SJCRH30 (cell line): ENCODE data around the gene CCNY. TPM values are rescaled to one million over a fixed set of nuclear protein-coding genes. Genes with fewer than 3 reads are reported as not detected.
"Not testable (repeated sequence)": the region's sequence is repeated elsewhere in the genome, so short reads cannot be mapped to it uniquely, and the experiment has no call there.

Source experiments
- DNase-seq, 2 experiments: peaks; one replicate each; pipeline ENCODE4 v3.0.0-alpha.2; 2015 to 2020
- H3K27ac ChIP-seq: fragments of 250-450 bp; sonication (Bioruptor Pico); 2 replicates; pipeline ENCODE4 v1.5.1; 2020; ENCODE audit warnings: mild to moderate bottlenecking, moderate library complexity
- H3K27me3 ChIP-seq: fragments of 250-450 bp; sonication (Bioruptor Pico); 2 replicates; pipeline ENCODE4 v1.5.1; 2020; ENCODE audit warnings: mild to moderate bottlenecking, moderate library complexity
- H3K36me3 ChIP-seq: fragments of 250-450 bp; sonication (Bioruptor Pico); 2 replicates; pipeline ENCODE4 v1.5.1; 2020; ENCODE audit warnings: mild to moderate bottlenecking, moderate library complexity
- H3K4me1 ChIP-seq: fragments of 250-450 bp; sonication (Bioruptor Pico); 2 replicates; pipeline ENCODE4 v1.5.1; 2020; ENCODE audit warnings: mild to moderate bottlenecking, moderate library complexity
- H3K4me3 ChIP-seq: fragments of 250-450 bp; sonication (Bioruptor Pico); 2 replicates; pipeline ENCODE4 v1.5.1; 2020; ENCODE audit warnings: mild to moderate bottlenecking, moderate library complexity
- H3K9me3 ChIP-seq: fragments of 250-450 bp; sonication (Bioruptor Pico); replicated peaks from 2 replicates; pipeline ENCODE4 v1.5.1; 2020; ENCODE audit warnings: mild to moderate bottlenecking, moderate library complexity
- total RNA-seq: library from RNA; depleted of rRNA; stranded (reverse); fragments of >200 nt; shearing (Covaris generic); gene quantifications from 2 replicates; pipeline ENCODE4 v1.2.3, GENCODE V29; 2014

CCNY gene
- total RNA-seq, 1 experiment from 2014 or later, result 47.2 TPM

DNA sequence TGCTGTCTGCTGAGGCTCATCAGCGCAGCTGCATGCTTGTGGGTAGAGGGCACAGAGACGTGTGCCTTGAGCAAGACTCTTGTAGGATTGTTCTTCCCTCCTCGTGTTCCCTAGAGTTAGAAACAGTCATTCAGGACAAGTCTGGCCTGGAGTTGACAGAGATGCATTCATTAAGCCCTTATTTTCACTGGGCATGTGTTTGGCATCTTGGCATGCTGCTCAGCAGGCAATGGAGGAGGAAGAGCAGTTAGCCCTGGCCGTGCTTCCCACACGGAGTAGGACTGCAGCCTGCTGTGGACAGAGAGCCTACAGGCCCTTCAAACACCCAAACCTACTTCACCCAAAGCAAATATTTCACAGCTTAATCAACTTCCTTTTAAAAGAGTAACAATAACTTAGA is 195.8 kb downstream of the CCNY start:
- H3K27me3 ChIP-seq, result no peaks in the 10 kb centered on the region
- no peak overlapping the region for H3K27ac ChIP-seq
- no peak overlapping the region for H3K4me3 ChIP-seq
- no peak for DNase-seq
- peaks cover 45% of the 10 kb centered on the region for H3K36me3 ChIP-seq
- H3K9me3 ChIP-seq, result no peaks in the 10 kb centered on the region
- no peaks in the 10 kb centered on the region for H3K4me1 ChIP-seq

DNA sequence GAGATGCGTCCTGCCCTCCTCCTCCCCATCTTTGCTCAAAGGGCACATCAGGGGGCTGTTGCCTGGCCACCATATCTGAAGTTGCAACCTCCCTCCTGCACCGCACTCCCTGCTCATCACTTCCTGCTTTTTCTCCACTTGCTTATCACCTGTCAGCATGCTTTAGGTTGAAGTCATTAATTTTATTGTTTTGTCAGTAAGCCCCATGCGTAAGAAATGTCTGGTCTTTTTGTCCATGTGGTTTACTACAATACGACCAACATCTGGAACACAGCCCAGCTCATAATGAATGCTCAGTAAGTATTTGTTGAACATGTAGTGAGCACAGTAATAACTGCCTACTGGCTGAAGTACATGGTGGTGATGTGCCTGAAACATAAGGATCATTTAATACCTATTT is 197.3 kb downstream of the CCNY start:
- peaks cover 51% of the 10 kb centered on the region for H3K36me3 ChIP-seq
- no peak for DNase-seq
- H3K27ac ChIP-seq, result no peak overlapping the region
- no peaks in the 10 kb centered on the region for H3K4me1 ChIP-seq
- no peak overlapping the region for H3K4me3 ChIP-seq
- no peaks in the 10 kb centered on the region for H3K27me3 ChIP-seq
- no peaks in the 10 kb centered on the region for H3K9me3 ChIP-seq

DNA sequence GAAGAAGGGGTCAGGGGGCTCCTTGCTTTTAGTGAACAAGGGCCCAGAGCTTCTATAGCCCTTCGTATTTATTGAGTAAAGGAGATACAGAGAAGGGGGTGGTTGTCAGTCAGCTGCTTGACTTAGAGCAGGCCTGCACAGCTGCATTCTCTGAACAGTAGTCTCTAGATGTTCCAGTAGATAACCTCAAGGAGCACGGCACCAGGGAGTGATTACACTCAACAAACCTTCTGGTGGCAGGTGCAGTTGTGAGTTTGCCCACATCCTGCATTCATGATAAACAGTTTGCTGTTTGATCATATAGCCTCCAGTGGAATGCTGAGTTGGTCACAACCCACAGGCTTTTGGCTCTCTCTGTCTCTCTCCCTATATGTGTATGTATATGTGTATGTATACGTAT is 198.8 kb downstream of the CCNY start:
- H3K27me3 ChIP-seq, result no peaks in the 10 kb centered on the region
- no peak for DNase-seq
- no peaks in the 10 kb centered on the region for H3K4me1 ChIP-seq
- no peak overlapping the region for H3K4me3 ChIP-seq
- H3K9me3 ChIP-seq, result no peaks in the 10 kb centered on the region
- peaks cover 58% of the 10 kb centered on the region for H3K36me3 ChIP-seq
- no peak overlapping the region for H3K27ac ChIP-seq

DNA sequence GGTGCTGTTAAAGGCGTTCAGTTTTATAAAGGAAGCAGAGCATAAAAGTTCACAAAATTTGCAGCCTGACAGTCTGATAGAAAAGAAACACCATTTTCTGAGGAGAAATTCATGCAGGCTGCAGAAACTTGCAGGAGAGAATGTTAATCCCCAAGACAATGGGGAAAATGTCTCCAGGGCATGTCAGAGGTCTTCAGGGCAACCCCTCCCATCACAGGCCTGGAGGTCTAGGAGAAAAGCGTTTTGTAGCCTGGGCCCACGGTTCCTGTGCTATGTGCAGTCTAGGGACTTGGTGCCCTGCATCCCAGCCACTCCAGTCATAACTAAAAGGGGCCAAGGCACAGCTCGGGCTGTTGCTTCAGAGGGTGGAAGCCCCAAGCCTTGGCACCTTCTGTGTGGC is 200.5 kb downstream of the CCNY start:
- DNase-seq, result no peak
- H3K27me3 ChIP-seq, result no peaks in the 10 kb centered on the region
- no peaks in the 10 kb centered on the region for H3K9me3 ChIP-seq
- no peak overlapping the region for H3K4me3 ChIP-seq
- H3K36me3 ChIP-seq, result peaks cover 46% of the 10 kb centered on the region
- H3K4me1 ChIP-seq, result no peaks in the 10 kb centered on the region
- no peak overlapping the region for H3K27ac ChIP-seq

DNA sequence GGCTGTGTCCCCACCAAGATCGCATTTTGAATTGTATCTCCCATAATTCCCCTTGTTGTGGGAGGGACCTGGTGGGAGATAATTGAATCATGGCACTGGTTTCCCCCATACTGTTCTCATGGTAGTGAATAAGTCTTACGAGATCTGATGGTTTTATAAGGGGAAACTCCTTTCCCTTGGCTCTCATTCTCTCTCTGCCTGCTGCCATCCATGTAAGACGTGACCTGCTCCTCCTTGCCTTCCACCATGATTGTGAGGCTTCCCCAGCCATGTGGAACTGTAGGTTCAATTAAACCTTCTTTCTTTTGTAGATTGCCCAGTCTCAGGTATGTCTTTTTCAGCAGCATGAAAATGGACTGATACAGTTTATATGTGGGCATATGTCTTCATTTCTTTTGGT is 201.6 kb downstream of the CCNY start:
- H3K27ac ChIP-seq, H3K9me3 ChIP-seq, H3K4me1 ChIP-seq, H3K27me3 ChIP-seq, H3K4me3 ChIP-seq, DNase-seq: not testable (repeated sequence)
- H3K36me3 ChIP-seq, result peaks cover 47% of the 10 kb centered on the region

DNA sequence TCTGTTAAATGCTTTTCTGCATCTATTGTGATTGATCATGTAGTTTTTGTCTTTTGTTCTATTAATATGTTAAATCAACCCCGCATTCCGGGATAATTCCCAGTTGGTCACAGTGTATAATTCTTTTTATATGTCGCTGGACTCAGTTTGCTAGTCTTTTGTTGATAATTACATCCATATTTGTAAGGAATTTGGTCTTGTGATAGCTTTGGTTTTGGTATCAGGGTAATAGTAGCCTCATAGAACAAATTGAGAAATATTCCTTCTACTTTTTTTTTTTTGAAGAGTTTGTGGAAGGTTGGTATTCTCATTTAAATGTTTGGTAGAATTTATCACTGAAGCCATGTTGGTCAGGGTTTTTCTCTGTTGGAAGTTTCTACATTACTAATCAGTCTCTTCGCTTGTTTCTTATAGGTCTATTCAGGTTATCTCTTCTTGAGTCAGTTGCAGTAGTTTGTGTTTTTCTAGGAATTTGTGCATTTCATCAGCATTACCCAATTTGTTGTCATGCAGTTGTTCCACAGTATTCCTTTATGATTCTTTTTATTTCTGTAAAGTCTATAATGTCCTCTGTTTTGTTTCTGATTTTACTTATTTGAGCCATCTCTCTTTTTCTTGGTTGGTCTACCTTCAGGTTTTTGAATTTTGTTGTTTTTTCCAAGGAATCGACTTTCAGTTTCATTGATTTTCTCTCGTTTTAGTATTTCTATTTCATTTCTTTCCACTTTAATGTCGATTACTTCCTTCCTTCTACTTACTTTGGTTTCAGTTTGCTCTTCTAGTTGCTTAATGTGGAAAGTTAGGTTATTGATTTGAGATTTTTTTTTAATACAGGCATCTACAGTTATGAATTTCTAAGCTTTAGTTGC is 204.2 kb downstream of the CCNY start:
- no peak overlapping the region for H3K4me3 ChIP-seq
- DNase-seq, result no peak
- H3K36me3 ChIP-seq, result peaks cover 24% of the 10 kb centered on the region

DNA sequence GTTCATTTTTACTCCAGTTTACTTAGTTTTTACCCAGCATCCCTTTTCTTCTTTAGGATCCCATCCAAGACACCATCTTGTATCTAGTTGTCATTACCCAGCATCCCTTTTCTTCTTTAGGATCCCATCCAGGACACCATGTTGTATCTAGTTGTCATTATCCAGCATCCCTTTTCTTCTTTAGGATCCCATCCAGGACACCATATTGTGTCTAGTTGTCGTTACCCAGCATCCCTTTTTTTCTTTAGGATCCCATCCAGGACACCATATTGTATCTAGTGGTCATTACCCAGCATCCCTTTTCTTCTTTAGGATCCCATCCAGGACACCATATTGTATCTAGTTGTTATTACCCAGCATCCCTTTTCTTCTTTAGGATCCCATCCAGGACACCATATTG is 205.4 kb downstream of the CCNY start:
- Histone ChIP-seq H3K4me3 (no peak overlapping the region), H3K27ac (no peak overlapping the region), H3K4me1 (no peaks in the 10 kb centered on the region), H3K9me3 (0 out of 2 replicates have a peak, but pooled peaks cover 2% of the 10 kb centered on the region), H3K36me3 (peaks cover 16% of the 10 kb centered on the region), H3K27me3 (no peaks in the 10 kb centered on the region)
- no peak for DNase-seq

More for the DNA sequence above, 204.2 kb downstream of the CCNY start:
- H3K27ac ChIP-seq, result no peak overlapping the region
- no peaks in the 10 kb centered on the region for H3K27me3 ChIP-seq
- 0 out of 2 replicates have a peak, but pooled peaks cover 2% of the 10 kb centered on the region for H3K9me3 ChIP-seq
- no peaks in the 10 kb centered on the region for H3K4me1 ChIP-seq

DNA sequence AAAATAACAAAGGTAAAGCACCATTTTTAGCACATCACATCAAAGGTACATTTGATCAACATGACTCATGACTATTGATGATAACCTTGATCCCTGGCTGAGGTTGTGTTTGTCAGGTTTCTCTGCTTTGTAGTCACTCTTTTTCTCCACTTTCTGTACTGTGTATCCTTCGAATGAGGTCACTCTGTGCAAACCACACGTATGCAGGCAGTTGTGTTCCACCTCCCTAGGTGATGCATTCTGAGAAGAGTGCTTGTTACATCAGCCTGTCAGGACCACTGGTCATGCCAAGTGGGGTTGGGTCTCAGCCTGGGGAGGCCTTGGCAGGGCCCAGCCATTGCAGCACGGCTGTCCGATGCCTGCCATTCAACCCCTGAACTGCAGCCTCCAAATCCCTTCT is 206.0 kb downstream of the CCNY start:
- Histone ChIP-seq H3K27me3 (no peaks in the 10 kb centered on the region), H3K27ac (no peak overlapping the region), H3K4me3 (no peak overlapping the region), H3K9me3 (0 out of 2 replicates have a peak, but pooled peaks cover 2% of the 10 kb centered on the region), H3K36me3 (peaks cover 16% of the 10 kb centered on the region), H3K4me1 (no peaks in the 10 kb centered on the region)
- DNase-seq, result no peak

DNA sequence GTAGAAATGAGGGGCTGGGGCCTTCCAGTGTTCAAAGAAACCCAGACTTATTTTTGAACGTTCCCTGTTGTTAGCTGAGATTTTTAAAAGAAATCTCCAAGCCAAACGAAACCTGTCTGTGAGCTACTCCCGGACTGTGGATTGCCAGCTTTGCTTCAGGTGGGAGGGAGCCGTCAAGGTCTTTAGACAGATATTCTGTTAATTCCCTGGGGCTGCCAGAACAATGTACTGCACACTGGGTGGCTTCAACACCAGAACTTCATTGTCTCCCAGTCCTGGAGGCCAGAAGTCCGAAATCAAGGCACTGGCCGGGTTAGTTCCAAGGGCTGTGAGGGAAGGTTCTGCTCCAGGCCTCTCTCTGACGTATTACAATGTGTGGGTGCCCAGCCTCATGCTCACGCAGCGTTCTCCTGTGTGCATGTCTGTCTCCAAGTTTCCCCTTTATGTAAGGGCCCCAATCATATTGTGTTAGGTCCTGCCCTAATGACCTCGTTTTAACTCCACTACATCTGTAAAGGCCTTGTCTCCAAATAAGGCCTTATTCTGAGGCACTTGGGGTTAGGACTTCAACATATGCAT is 208.9 kb downstream of the CCNY start:
- no peak for DNase-seq
- H3K27ac ChIP-seq, result no peak overlapping the region

DNA sequence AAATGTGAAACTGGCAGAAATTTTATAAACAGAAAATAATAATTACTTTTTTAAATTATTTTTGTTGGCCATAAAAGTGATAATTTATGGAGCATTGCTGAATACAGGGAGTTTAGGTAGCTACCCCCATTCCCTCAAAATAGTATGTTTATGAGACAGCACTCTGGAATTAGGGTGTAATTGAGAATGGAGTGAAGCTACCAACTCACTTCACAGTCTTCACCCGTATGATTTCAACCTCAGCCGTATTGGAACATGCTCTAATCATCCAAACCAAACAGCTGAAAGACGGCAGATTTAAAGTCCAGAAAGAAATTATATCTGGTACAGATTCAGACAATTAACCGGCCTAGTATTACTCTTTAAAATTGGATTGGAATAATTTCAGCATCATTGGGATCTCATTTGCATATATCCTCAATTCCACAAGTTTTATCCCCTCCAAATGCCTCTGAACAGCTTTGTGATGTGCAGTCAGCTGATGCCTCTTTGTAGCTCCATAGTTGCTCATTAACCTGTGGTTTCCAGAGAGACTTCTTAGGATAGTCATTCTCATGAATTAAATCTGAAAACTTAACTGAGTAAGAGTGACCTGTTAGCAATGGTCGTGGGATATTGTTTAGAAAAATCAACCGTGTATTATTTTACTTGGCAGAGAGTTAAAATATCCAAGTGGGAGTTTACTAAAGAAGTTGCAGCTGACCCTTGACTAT is 209.7 kb downstream of the CCNY start:
- Histone ChIP-seq H3K9me3 (0 out of 2 replicates have a peak, but pooled peaks cover 2% of the 10 kb centered on the region), H3K36me3 (peaks cover 4% of the 10 kb centered on the region; the same call in 1 of the 2 replicates), H3K4me3 (no peak overlapping the region), H3K27ac (no peak overlapping the region), H3K4me1 (no peaks in the 10 kb centered on the region), H3K27me3 (no peaks in the 10 kb centered on the region)
- no peak for DNase-seq

More for the DNA sequence above, 208.9 kb downstream of the CCNY start:
- H3K4me1 ChIP-seq, result no peaks in the 10 kb centered on the region
- H3K4me3 ChIP-seq, result no peak overlapping the region
- H3K9me3 ChIP-seq, result 0 out of 2 replicates have a peak, but pooled peaks cover 2% of the 10 kb centered on the region
- H3K27me3 ChIP-seq, result no peaks in the 10 kb centered on the region
- peaks cover 4% of the 10 kb centered on the region; the same call in 1 of the 2 replicates for H3K36me3 ChIP-seq

DNA sequence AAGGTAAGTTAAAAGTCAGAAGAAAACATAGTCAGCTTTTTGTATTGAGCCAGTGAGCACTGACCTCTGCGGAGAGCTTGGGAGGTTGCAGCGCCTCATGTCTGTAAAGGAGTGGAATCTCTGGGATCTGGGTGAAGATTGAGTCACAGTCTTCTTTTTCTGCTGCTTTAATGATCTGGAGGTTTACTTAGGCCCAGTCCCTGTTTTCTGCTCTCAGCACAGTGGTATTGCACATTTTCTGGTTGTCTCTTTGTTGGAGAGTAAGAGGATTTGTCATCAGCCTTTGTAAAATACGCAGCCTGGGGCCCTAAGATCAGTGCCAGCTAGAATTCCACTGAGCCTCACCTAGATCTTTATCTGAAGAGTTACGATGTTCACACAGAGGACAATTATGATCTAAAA is 210.5 kb downstream of the CCNY start:
- H3K4me3 ChIP-seq, result no peak overlapping the region
- H3K9me3 ChIP-seq, result 0 out of 2 replicates have a peak, but pooled peaks cover 2% of the 10 kb centered on the region
- peak in 1 of 2 experiments; percentile 16 for DNase-seq
- H3K4me1 ChIP-seq, result no peaks in the 10 kb centered on the region
- H3K27ac ChIP-seq, result no peak overlapping the region; the same call in 1 of the 2 replicates
- peaks cover 4% of the 10 kb centered on the region; the same call in 1 of the 2 replicates for H3K36me3 ChIP-seq
- H3K27me3 ChIP-seq, result no peaks in the 10 kb centered on the region

DNA sequence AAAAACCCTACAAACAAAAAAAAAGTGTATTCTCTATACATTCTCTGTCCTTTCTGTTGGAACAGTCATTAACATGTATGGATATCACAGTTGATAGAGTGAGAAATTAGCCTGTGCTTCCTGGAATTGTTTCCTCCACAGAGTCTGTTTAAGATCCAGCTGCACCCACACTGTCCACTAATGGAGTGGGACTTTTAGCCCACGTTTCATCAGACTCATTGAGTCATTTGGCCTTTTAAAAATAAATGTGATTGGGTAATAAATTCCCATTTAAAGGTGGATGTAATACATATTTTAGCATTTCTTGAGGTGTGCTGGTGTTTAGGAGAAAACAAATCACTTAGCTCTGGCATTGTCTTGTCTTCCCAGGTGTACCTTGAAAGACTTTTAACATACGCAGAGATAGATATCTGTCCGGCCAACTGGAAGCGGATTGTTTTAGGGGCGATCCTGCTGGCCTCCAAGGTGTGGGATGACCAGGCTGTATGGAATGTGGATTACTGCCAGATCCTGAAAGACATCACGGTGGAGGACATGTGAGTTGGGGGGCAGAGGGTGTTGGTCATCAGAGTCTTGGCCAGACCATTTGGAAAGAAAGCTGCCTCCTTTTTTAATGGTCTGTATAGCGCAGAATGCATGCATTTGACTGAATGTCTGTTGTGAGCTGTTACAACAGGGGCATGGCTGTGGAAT is 216.5 kb downstream of the CCNY start:
- no peaks in the 10 kb centered on the region for H3K9me3 ChIP-seq
- no peak for DNase-seq
- peaks cover 22% of the 10 kb centered on the region for H3K36me3 ChIP-seq

DNA sequence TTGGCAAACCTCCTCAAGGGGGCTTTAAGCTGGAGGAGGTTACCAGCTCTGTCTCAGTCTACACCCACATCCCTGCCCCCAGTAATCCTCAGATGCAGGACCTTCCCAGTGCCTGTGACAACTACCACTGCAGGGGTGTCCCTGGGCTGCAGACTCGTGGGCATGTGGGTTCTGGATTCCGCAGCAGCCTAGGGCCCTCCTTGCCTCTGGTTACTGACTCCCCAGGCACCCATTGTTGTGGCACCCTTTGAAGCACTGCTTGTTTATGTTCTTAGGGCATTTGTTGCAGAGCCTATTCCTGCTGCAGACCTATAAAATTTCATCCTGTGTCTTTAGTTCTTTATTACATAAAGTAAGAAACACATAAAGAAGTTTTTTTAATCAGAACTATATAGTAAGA is 217.7 kb downstream of the CCNY start:
- H3K9me3 ChIP-seq, result no peaks in the 10 kb centered on the region
- no peak overlapping the region for H3K4me3 ChIP-seq
- H3K4me1 ChIP-seq, result 0 out of 2 replicates have a peak, but pooled peaks cover 2% of the 10 kb centered on the region
- DNase-seq, result no peak
- no peaks in the 10 kb centered on the region for H3K27me3 ChIP-seq
- H3K36me3 ChIP-seq, result peaks cover 23% of the 10 kb centered on the region
- H3K27ac ChIP-seq, result no peak overlapping the region

More for the DNA sequence above, 216.5 kb downstream of the CCNY start:
- Histone ChIP-seq H3K4me3 (no peak overlapping the region), H3K4me1 (0 out of 2 replicates have a peak, but pooled peaks cover 2% of the 10 kb centered on the region), H3K27ac (no peak overlapping the region), H3K27me3 (no peaks in the 10 kb centered on the region)

DNA sequence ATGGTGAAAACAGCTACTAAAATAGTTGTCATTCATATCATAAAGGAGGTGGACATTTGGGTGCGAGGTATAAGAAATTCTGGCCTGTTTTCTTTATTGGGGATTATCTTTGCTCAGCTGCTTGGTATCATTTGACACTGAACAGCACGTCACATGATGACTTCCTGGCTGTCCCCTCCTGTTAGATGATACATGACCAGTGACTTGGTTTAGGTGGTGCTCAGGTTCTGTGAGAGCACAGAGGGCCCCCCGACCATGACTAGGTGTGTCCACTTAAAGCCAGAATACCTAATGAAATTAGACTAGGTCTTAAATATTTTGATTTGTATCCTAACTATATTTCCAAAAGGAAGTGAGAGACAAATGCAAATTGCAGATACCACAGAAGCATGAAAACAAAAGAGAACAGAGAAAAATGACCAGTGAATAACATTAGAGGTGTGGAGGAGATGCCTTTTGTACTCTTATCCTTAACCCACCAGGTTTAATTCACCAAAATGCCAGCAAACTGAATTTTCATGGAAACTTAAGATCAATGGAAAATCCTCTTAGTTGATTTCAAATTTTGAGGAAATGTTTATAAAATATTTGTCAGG is 218.2 kb downstream of the CCNY start:
- peaks cover 23% of the 10 kb centered on the region for H3K36me3 ChIP-seq

More for the DNA sequence above, 218.2 kb downstream of the CCNY start:
- H3K27ac ChIP-seq, result no peak overlapping the region
- no peak for DNase-seq
- H3K27me3 ChIP-seq, result no peaks in the 10 kb centered on the region
- H3K4me3 ChIP-seq, result no peak overlapping the region
- 0 out of 2 replicates have a peak, but pooled peaks cover 2% of the 10 kb centered on the region for H3K4me1 ChIP-seq
- H3K9me3 ChIP-seq, result no peaks in the 10 kb centered on the region
